GM23248 (cell line): Measurements from ENCODE around the gene SNX25.

Source experiments
- EZH2 ChIP-seq: fragments of 200-600 bp; sonication (generic); IDR thresholded peaks from 2 replicates; pipeline ENCODE4 v1.6.1; 2018; ENCODE audit warnings: antibody characterized with exemption, mild to moderate bottlenecking; ENCODE audit not compliant: insufficient read depth, poor library complexity, severe bottlenecking
- EZH2phosphoT487 ChIP-seq: fragments of 200-600 bp; sonication (generic); IDR thresholded peaks from 2 replicates; pipeline ENCODE4 v1.6.1; 2018; ENCODE audit warnings: antibody characterized with exemption, moderate library complexity, mild to moderate bottlenecking, low read depth; ENCODE audit not compliant: insufficient read depth

DNA sequence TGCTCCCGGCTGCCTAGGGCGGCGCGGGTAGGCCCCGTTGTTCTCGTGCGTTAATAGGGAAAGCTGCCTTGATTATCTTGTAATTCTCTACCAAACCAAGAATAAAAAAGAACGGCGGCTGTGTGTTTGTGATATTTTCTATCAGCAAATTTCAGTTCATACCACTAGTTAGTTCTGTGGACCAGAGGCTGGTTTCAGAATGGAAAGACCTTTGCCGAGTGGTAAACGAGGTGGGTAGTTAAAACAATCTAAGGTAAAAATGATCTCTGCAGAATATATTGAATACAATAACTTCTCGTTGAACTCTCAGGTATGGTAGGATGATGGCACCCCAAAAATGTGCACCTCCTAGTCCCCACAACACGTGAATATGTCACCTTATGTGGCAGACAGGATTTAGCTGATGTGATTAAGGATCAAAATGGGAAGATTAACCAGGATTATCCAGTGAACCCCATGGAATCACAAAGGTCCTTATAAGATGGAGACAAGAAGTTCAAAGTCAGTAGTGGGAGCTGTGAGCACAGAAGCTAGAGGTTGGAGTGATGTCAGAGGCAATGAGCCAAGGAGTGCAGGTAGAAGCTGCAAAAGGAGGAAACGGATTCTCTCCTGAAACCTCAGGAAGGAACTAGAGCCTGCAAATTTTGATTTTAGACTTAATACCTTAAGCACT, 5.0 kb upstream of the SNX25 start:
- no peak for TF ChIP-seq EZH2phosphoT487
- TF ChIP-seq EZH2, result no peak
